ENCODE data around the gene CXCL1.

CXCL1 gene

GRCh38 chr4:73911746-73912145 is 42.6 kb downstream of the CXCL1 start:
- no peak overlapping the region for H3K4me3 ChIP-seq (ENCODE audit: low read length in 2 of 2)
- H3K9me3 ChIP-seq (ENCODE audit: control insufficient read depth in 2 of 2, low read length in 2 of 2), result no peaks in the 10 kb centered on the region
- no peaks in the 10 kb centered on the region for H3K27me3 ChIP-seq (ENCODE audit: control insufficient read depth in 2 of 2, insufficient read depth in 2 of 2, low read length in 2 of 2)
- no peak overlapping the region for H3K9ac ChIP-seq (ENCODE audit: low read depth in 1 of 2, low read length in 2 of 2)
- no peaks in the 10 kb centered on the region for H3K36me3 ChIP-seq (ENCODE audit: control insufficient read depth in 2 of 2, insufficient read depth in 2 of 2, low read length in 2 of 2)
- no peaks in the 10 kb centered on the region for H3K4me1 ChIP-seq (ENCODE audit: control insufficient read depth in 2 of 2, insufficient read depth in 2 of 2, low read length in 2 of 2)
- H3K27ac ChIP-seq (ENCODE audit: low read depth in 2 of 2, low read length in 2 of 2), result no peak overlapping the region

- H3K27ac ChIP-seq (ENCODE audit: low read depth in 2 of 2, low read length in 2 of 2), result no peak overlapping the region
- H3K27me3 ChIP-seq (ENCODE audit: control insufficient read depth in 2 of 2, insufficient read depth in 2 of 2, low read length in 2 of 2), result no peaks in the 10 kb centered on the region
- H3K4me1 ChIP-seq (ENCODE audit: control insufficient read depth in 2 of 2, insufficient read depth in 2 of 2, low read length in 2 of 2), result no peaks in the 10 kb centered on the region
- no peaks in the 10 kb centered on the region for H3K9me3 ChIP-seq (ENCODE audit: control insufficient read depth in 2 of 2, low read length in 2 of 2)
- H3K36me3 ChIP-seq (ENCODE audit: control insufficient read depth in 2 of 2, insufficient read depth in 2 of 2, low read length in 2 of 2), result no peaks in the 10 kb centered on the region
- H3K4me3 ChIP-seq (ENCODE audit: low read length in 2 of 2), result no peak overlapping the region
- no peak overlapping the region for H3K9ac ChIP-seq (ENCODE audit: low read depth in 1 of 2, low read length in 2 of 2)
Observed at GRCh38 chr4:73912191-73912590, 43.0 kb downstream of the CXCL1 start.

DNA sequence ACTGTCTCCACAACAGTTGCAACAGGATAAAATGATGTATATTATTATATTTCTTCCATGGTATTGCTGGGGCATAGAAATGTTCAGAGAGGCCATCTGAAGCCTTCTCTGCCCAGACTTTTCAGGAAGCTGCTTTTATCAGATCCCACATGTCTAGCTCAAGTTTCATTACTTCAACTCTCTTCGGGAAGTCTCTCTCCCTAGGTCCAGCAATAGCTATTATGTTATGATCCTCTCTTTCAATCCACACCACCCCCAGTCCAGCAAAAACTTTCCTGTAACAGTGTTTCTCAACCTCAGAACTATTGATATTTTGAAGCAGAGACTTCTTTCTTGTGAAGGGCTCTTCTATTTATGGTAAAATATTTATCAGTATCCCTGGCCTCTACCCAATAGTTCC is 44.9 kb downstream of the CXCL1 start:
- Histone ChIP-seq H3K4me1 (ENCODE audit: control insufficient read depth in 2 of 2, insufficient read depth in 2 of 2, low read length in 2 of 2) (peaks cover 2 to 4% of the 10 kb centered on the region in 2 donors), H3K36me3 (ENCODE audit: control insufficient read depth in 2 of 2, insufficient read depth in 2 of 2, low read length in 2 of 2) (no peaks in the 10 kb centered on the region), H3K9me3 (ENCODE audit: control insufficient read depth in 2 of 2, low read length in 2 of 2) (no peaks in the 10 kb centered on the region), H3K27me3 (ENCODE audit: control insufficient read depth in 2 of 2, insufficient read depth in 2 of 2, low read length in 2 of 2) (no peaks in the 10 kb centered on the region), H3K9ac (ENCODE audit: low read depth in 1 of 2, low read length in 2 of 2) (no peak overlapping the region), H3K27ac (ENCODE audit: low read depth in 2 of 2, low read length in 2 of 2) (no peak overlapping the region), H3K4me3 (ENCODE audit: low read length in 2 of 2) (no peak overlapping the region)

- no peaks in the 10 kb centered on the region for H3K9me3 ChIP-seq (ENCODE audit: control insufficient read depth in 2 of 2, low read length in 2 of 2)
- peaks cover 2 to 4% of the 10 kb centered on the region in 2 donors for H3K4me1 ChIP-seq (ENCODE audit: control insufficient read depth in 2 of 2, insufficient read depth in 2 of 2, low read length in 2 of 2)
- H3K36me3 ChIP-seq (ENCODE audit: control insufficient read depth in 2 of 2, insufficient read depth in 2 of 2, low read length in 2 of 2), result no peaks in the 10 kb centered on the region
- no peaks in the 10 kb centered on the region for H3K27me3 ChIP-seq (ENCODE audit: control insufficient read depth in 2 of 2, insufficient read depth in 2 of 2, low read length in 2 of 2)
- H3K9ac ChIP-seq (ENCODE audit: low read depth in 1 of 2, low read length in 2 of 2), result no peak overlapping the region
- H3K4me3 ChIP-seq (ENCODE audit: low read length in 2 of 2), result no peak overlapping the region
- no peak overlapping the region for H3K27ac ChIP-seq (ENCODE audit: low read depth in 2 of 2, low read length in 2 of 2)
Observed at GRCh38 chr4:73916172-73916925, 47.2 kb downstream of the CXCL1 start.

DNA sequence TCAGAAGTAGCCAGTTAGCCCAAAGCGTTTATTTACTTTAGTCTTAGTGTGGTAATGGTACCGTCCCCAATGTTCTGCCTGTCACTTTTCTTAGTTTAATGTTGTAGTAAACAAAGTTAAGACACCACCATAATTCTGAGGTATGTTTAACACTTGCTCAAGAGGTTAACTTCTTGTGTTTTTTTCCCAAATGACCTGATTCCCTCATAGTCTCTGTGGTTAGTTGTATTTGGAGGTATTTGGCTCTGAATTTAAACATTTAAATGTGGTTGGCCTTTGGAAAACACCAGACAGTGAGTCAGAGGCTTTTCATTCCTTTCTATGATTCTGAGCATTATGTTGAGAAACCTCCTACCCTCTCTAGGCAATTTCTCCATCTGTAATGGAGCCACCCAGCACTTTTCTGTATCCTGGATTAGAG is 47.9 kb downstream of the CXCL1 start:
- Histone ChIP-seq H3K27ac (ENCODE audit: low read depth in 2 of 2, low read length in 2 of 2) (no peak overlapping the region), H3K4me1 (ENCODE audit: control insufficient read depth in 2 of 2, insufficient read depth in 2 of 2, low read length in 2 of 2) (peaks cover 2 to 4% of the 10 kb centered on the region in 2 donors), H3K27me3 (ENCODE audit: control insufficient read depth in 2 of 2, insufficient read depth in 2 of 2, low read length in 2 of 2) (no peaks in the 10 kb centered on the region), H3K4me3 (ENCODE audit: low read length in 2 of 2) (no peak overlapping the region), H3K9me3 (ENCODE audit: control insufficient read depth in 2 of 2, low read length in 2 of 2) (no peaks in the 10 kb centered on the region), H3K9ac (ENCODE audit: low read depth in 1 of 2, low read length in 2 of 2) (no peak overlapping the region), H3K36me3 (ENCODE audit: control insufficient read depth in 2 of 2, insufficient read depth in 2 of 2, low read length in 2 of 2) (no peaks in the 10 kb centered on the region)

GRCh38 chr4:73918058-73918457 is 48.9 kb downstream of the CXCL1 start:
- Histone ChIP-seq H3K9ac (ENCODE audit: low read depth in 1 of 2, low read length in 2 of 2) (no peak overlapping the region), H3K27ac (ENCODE audit: low read depth in 2 of 2, low read length in 2 of 2) (no peak overlapping the region), H3K4me1 (ENCODE audit: control insufficient read depth in 2 of 2, insufficient read depth in 2 of 2, low read length in 2 of 2) (peaks cover 2 to 4% of the 10 kb centered on the region in 2 donors), H3K9me3 (ENCODE audit: control insufficient read depth in 2 of 2, low read length in 2 of 2) (no peaks in the 10 kb centered on the region), H3K4me3 (ENCODE audit: low read length in 2 of 2) (no peak overlapping the region), H3K36me3 (ENCODE audit: control insufficient read depth in 2 of 2, insufficient read depth in 2 of 2, low read length in 2 of 2) (no peaks in the 10 kb centered on the region), H3K27me3 (ENCODE audit: control insufficient read depth in 2 of 2, insufficient read depth in 2 of 2, low read length in 2 of 2) (no peaks in the 10 kb centered on the region)

- no peak overlapping the region for H3K4me3 ChIP-seq (ENCODE audit: low read length in 2 of 2)
- H3K4me1 ChIP-seq (ENCODE audit: control insufficient read depth in 2 of 2, insufficient read depth in 2 of 2, low read length in 2 of 2), result peaks cover 2 to 4% of the 10 kb centered on the region in 2 donors
Observed at GRCh38 chr4:73919691-73920090, 50.5 kb downstream of the CXCL1 start.

More at GRCh38 chr4:73919691-73920090, 50.5 kb downstream of the CXCL1 start:
- no peaks in the 10 kb centered on the region for H3K9me3 ChIP-seq (ENCODE audit: control insufficient read depth in 2 of 2, low read length in 2 of 2)
- no peaks in the 10 kb centered on the region for H3K36me3 ChIP-seq (ENCODE audit: control insufficient read depth in 2 of 2, insufficient read depth in 2 of 2, low read length in 2 of 2)
- H3K9ac ChIP-seq (ENCODE audit: low read depth in 1 of 2, low read length in 2 of 2), result no peak overlapping the region
- no peaks in the 10 kb centered on the region for H3K27me3 ChIP-seq (ENCODE audit: control insufficient read depth in 2 of 2, insufficient read depth in 2 of 2, low read length in 2 of 2)
- H3K27ac ChIP-seq (ENCODE audit: low read depth in 2 of 2, low read length in 2 of 2), result no peak overlapping the region

All from mucosa of rectum (tissue), 2 donors.